COLO829 (cell line): ENCODE results near the gene UBASH3A.

ENCODE experiments used
- DNase-seq: peaks from one replicate; pipeline ENCODE4 v3.0.0; 2012; ENCODE audit warnings: low spot score

Gene UBASH3A

GRCh38 chr21:42451941-42452340, 48.2 kb downstream of the UBASH3A start:
- DNase-seq, result no peak

GRCh38 chr21:42452401-42453223, 48.9 kb downstream of the UBASH3A start:
- DNase-seq, result no peak

GRCh38 chr21:42453224-42453985, 49.7 kb downstream of the UBASH3A start:
- DNase-seq, result no peak

- no peak for DNase-seq
Observed at GRCh38 chr21:42453986-42454570, 50.4 kb downstream of the UBASH3A start.

- no peak for DNase-seq
Observed at GRCh38 chr21:42454786-42455185, 51.1 kb downstream of the UBASH3A start.

- DNase-seq, result no peak
Observed at GRCh38 chr21:42455196-42455595, 51.5 kb downstream of the UBASH3A start.

- no peak for DNase-seq
Observed at GRCh38 chr21:42455754-42456440, 52.2 kb downstream of the UBASH3A start.

- no peak for DNase-seq
Observed at GRCh38 chr21:42456457-42456856, 52.8 kb downstream of the UBASH3A start.

- DNase-seq, result no peak
Observed at GRCh38 chr21:42459082-42459460, 55.4 kb downstream of the UBASH3A start.

GRCh38 chr21:42459546-42460215, 56.0 kb downstream of the UBASH3A start:
- no peak for DNase-seq

GRCh38 chr21:42460391-42461184, 56.9 kb downstream of the UBASH3A start:
- DNase-seq, result no peak

GRCh38 chr21:42461185-42461520, 57.5 kb downstream of the UBASH3A start:
- DNase-seq, result no peak

GRCh38 chr21:42461881-42462877, 58.5 kb downstream of the UBASH3A start:
- DNase-seq, result no peak

- DNase-seq, result no peak
Observed at GRCh38 chr21:42463861-42464515, 60.3 kb downstream of the UBASH3A start.

GRCh38 chr21:42465008-42465802, 61.5 kb downstream of the UBASH3A start:
- no peak for DNase-seq

GRCh38 chr21:42465803-42466127, 62.1 kb downstream of the UBASH3A start:
- DNase-seq, result no peak

GRCh38 chr21:42466700-42467099, 63.0 kb downstream of the UBASH3A start:
- DNase-seq, result no peak

- no peak for DNase-seq
Observed at GRCh38 chr21:42467140-42467983, 63.7 kb downstream of the UBASH3A start.
